ENCODE measurements around the gene CCDC15.

- TF ChIP-seq, protein P1, sequence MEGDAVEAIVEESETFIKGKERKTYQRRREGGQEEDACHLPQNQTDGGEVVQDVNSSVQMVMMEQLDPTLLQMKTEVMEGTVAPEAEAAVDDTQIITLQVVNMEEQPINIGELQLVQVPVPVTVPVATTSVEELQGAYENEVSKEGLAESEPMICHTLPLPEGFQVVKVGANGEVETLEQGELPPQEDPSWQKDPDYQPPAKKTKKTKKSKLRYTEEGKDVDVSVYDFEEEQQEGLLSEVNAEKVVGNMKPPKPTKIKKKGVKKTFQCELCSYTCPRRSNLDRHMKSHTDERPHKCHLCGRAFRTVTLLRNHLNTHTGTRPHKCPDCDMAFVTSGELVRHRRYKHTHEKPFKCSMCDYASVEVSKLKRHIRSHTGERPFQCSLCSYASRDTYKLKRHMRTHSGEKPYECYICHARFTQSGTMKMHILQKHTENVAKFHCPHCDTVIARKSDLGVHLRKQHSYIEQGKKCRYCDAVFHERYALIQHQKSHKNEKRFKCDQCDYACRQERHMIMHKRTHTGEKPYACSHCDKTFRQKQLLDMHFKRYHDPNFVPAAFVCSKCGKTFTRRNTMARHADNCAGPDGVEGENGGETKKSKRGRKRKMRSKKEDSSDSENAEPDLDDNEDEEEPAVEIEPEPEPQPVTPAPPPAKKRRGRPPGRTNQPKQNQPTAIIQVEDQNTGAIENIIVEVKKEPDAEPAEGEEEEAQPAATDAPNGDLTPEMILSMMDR (IDR thresholded peaks at IDR 0.05; ENCODE audit: borderline replicate concordance, extremely low read depth, low read length, poor library complexity, severe bottlenecking) = no peak
- no peak for TF ChIP-seq EZH2 (IDR thresholded peaks at IDR 0.05; ENCODE audit: borderline replicate concordance, low read depth, low read length, severe bottlenecking)
These were observed 19.0 kb upstream of the CCDC15 start for GRCh38 chr11:124934862-124935547.
